ENCODE measurements around the gene DENND4A.
A peak's percentile ranks its signal among the peaks of the same experiment; 100 is the strongest.

DENND4A gene

DNA sequence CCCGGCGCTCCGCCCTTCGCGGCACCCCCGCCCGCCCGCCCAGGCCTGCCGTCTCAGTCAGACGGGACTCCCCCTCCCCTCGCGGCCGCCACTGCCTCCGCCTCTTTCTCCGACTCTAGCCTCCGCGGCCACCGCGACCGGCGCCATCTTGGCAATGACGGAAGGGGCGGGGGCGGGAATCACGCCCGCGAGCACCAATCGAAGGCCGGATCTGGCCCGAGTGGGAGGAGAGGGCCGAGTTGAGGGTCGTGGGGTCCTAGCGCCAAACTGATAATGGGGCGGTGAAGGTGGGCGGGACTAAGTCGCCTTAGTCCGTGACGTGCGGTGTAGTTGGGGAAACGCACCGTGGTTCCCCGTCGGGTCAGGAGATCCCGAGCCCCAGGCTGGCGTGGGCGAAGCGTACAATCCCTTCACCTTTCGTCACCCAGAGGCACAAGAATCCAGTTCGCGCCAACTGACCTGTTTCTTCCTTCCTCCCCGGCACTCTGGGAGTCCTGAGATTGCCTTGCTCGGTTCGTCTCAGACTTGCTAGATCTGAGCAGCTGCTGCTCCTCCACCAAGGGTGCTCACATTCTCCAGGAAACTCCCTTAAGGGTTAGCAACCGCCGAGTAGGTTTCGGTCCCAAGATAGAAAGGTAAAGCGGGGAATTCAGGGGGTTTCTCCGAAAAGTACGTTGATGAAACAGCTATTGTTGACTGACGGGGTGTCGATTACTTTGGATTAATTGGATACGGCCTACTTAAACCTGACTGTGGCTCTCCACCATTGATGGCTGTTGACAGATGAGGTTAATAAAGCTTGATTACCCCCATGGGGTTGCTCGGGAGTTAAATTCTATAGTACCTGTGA, at the start of gene DENND4A:
Gene DENND4A, minus strand, starts transcription at position 156 of the 850 bp plus-strand sequence. CDS start 35,843 bp downstream, outside the sequence.
- peak; percentile 97 for DNase-seq (ENCODE audit: low read depth)

DNA sequence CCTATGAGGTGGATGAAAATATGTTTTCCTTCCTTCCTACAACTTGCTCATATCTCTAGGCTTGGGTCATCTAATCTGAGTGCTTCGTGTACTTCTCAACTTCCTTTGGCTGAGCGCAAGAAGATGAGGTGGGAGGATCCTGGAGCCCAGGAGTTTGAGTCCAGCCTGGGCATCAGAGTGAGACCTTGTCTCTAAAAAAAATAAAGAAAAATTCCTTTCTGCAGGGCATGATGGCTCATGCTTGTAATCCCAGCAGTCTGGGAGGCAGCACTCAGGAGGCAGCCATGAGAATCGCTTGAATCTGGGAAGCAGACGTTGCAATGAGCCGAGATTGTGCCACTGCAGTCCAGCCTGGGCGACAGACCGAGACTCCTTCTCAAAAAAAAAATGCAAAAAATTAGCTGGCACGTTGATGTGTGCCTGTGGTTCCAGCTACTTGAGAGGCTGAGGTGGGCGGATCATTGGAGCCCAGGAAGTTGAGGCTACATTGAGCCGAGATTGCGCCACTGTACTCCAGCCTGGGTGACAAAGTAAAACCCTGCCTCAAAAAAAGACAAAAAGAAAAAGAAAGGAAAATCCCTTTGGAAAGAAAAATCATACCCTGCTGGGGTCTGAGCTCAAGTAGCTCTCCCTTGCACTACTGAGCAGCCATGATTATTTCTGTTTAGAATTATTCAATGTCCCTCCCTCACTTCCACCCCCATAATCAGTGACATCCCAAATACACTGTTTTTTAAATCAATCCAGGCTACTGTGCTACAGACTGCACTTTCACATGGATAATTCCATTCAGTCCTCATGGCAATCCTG, 49.2 kb upstream of the DENND4A start:
- peak; percentile 57 for DNase-seq (ENCODE audit: low read depth)

DNA sequence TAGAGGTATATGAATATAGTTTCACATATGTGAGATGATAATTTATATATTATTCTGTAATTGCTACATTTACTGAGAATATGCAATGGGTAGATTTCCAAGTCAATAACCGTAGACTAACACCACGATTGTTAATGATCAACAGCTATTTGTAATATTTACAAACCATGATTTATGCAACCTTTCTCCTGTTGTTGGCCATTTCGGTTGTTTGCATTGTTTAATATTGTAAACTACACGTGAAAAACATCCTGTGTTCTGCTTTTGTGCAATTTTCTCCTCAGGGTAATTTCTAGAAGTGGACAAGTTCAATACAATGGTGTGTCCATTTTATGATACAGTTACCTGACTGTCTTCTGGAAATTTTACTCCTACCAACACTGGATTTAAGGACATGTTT, 47.9 kb upstream of the DENND4A start:
- DNase-seq (ENCODE audit: low read depth): no peak

DNA sequence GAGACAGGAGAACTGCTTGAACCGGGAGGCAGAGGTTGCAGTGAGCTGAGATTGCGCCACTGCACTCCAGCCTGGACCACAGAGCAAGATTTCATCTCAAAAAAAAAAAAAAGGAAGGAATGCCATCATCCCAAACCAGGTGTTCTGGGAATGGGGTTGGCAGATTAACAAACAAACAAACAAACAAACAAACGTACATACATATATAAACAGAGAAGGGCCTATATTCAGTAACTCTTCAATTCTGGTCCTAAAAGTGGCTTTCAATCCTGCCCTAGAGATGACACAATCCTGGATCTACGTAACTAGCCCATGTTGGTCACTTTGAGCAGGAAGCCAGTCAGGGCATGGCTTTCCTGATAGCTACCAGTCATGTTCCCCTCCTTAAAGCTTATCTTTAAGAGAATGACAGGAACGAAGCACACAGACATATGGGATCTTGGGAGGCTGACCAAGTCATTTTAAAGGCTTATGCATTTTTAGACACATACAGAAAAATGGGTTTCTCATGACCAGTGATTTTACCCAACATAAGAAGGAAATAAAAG, 47.3 kb upstream of the DENND4A start:
- no peak for DNase-seq (ENCODE audit: low read depth)

DNA sequence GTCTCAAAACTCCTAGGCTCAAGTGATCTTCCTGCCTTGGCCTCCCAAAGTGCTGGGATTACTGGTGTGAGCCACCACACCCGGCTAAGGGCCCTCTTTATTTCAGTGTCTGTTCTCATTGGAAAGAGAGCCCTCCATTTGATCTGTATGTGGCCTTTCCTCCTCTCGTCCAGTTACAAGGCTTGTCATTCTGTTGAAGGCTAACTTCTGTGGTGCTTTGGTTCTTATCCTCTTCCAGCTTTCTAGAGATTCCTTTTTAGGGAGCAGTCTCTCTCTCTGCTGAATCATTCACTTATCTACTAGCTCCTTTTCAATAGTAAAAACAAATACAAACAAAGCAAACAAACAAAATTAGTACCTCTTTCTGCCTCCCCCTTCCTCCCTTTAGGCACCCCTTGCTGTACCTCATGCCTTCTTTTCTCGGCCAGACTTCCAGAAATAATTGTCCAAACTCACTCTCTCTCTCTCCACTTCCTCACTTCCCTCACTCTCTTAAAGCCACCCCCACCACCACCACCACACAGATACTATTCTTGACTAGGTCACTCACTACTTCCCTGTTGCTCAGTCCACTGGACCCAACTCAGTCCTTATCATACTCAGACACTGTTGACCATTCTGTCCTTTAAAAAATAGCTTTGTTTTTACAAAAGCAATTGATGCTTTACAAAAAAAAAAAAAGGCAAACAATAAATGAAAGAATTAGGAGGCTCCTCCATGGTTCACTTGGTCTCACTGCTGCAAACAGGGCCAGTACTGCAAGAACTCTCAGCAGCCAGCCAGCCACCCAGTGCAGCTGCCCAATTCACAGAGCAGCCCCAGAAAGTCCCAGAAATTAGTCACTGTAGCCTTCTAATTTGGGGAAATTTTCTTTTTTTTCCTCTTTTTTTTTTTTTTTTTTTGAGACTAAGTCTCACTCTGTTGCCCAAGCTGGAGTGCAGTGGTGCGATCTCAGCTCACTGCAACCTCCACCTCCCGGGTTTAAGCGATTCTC, 45.5 kb upstream of the DENND4A start:
- DNase-seq (ENCODE audit: low read depth): no peak

DNA sequence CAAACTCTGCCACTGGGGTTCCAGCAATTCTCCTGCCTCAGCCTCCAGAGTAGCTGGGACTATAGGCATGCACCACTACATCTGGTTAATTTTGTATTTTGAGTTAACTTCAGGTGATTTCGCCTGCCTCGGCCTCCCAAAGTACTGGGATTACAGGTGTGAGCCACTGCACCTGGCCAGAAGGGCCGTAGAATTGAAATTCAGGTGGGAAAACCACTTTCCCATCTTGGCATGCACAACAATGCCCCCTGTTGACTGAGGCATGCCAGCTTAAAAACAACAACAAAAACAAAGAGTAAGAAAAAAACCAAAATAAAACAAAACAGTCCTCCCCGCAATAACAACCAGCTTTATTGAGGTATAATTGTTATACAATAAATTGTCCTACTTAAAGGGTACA, 44.6 kb upstream of the DENND4A start:
- DNase-seq (ENCODE audit: low read depth): no peak

DNA sequence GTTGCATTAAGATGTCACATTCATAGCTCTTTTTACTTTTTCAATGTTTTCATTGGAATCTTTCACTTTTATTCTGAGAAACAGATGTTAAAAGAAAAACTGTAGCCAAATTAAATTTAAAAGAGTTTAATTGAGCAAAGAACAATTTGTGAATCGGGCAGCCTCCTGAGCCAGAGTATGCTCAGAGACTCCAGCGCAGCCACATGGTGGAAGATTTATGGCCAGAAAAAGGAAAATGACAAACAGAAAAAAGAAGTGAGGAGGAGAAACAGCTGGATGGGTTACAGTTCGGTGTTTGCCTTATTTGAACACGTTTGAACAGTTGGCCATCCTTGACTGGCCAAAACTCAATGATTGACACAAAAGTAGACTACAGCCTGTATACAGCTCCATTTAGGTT, 43.4 kb upstream of the DENND4A start:
- no peak for DNase-seq (ENCODE audit: low read depth)

DNA sequence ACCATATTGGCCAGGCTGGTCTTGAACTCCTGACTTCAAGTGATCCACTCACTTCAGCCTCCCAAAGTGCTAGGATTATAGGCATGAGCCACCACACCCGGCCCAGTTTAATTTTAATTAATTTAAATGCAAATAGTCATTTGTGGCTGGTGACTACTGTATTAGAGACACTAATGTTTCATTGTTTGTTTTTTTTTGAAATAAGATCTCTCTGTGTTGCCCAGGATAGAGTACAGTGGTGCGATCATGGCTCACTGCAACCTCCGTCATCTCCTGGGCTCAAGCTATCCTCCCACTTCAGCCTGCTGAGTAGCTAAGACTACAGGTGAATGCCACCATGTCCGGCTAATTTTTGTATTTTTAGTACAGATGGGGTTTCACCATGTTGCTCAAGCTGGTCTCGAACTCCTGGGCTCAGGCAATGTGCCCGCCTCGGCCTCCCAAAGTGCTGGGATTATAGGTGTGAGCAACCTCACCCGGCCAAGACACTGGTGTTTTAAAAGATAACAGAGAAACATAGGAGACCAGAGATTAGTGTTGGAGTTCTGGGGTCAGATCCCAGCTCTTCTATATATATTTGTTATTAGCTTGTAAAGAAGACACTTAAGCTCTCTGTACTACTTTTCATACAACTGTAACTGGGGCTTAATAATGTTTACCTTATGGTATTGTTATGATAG, 42.6 kb upstream of the DENND4A start:
- no peak for DNase-seq (ENCODE audit: low read depth)

DNA sequence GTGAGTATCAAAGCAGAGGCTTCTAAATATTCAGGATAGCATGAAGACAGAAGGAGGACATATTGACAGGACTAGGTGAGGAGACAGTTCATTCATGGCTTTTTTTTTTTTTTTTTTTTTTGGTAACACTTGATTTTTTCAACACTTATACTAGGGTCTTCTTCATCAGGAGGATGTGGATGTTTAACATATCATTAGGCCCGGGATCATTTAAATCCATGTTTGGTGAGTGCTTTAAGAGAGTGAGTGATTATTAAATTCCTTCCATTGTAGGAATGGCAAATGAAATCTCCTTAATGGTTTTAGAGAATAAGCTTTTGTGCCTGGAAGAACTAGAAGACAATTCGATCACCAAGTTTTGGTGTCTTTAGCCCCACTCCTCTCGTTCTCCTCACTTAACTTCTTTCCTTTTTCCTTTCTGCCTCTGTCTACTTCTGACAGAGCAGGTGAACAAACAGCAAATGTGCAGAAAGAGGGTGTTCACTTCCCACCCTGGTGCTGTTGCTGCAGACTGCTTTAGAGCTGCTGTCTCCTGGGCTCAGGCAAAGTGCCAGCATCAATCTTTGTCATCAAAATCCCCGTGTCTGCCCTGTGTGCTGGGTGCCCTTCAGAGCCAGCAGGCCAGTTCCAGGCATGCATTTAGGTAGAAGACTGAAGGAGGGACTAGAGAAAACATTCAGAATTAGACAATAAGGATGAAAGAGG, 41.6 kb upstream of the DENND4A start:
- no peak for DNase-seq (ENCODE audit: low read depth)

DNA sequence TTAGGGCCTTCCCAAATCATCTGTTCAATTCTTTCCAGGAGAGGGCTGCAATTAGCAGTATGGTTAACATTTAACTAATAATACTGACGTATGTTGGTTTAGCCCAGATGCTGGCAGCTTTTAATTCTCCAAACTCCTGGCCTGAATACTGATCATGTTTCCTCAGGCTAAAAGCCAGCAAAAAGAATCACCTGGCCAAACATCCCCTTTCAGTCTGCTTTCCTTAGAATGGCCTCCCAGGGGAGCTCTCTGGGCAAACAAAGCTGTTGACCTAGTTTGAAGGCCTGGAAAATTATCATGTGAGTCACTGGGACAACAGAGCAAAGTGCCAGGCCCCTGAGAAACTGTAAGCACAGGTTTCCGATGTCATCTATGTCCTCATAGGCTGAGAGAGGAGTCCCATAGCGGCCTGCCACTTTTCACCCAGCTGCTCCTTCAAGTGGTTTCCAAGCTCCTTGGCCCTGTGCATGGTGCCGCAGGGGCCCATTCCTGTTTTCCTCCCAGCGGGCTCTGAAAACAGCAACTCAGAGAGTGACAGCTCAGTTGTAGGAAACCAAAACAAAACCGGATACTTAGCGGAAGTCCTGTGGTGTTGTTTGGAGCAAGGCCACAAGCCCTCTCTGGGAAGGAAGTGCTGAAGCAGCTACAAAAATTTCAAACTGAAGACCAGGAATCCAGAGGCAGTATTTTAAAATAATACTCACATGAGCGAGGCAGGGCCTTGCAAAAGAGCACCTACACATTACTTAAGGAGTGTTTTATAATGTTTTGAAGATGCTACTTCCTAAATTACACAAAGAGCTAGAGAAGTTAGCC, 40.7 kb upstream of the DENND4A start:
- peak; percentile 79 for DNase-seq (ENCODE audit: low read depth)

DNA sequence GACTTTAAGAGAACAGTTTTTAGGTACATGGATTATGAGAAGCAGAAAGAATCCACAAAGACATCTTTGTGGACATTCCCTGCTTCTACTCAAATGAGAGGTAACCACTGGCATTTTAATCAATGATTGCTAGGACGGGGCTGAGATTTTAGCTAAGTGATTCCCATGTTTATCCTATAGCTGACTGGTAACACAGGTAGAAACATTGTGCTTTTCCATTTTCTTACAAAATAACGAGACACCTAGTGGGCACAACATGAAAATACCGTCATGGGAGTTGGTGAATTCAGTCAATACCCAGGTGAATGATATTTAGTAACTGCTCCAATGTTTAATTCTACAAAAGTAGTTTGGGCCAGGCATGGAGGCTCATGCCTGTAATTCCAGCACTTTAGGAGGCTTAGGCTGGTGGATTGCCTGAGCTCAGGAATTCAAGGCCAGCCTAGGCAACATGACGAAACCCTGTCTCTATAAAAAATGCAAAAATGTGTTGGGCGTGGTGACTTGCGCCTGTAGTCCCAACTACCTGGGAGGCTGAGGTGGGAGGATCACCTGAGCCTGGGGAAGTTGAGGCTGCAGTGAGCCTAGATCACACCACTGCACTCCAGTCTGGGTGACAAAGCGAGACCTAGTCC, 37.2 kb upstream of the DENND4A start:
- peak; percentile 47 for DNase-seq (ENCODE audit: low read depth)

DNA sequence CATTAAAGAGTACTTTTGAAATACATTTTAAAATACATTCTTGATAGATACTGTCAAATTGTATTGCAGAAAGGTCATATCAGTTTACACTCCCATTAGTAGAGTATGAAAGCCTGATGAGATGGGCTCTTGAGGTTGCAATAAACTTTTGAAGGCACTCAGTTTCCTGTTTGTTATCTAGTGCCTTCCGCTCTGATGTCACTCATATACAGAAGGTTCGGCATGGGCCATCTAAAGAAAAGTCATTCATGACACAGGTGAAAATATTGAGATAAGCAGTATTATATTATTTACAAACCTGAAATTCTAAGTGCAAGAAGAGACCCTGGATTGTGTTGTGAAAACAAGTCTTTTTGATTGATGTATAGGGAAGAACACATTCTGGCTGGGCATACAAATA, 36.5 kb upstream of the DENND4A start:
- DNase-seq (ENCODE audit: low read depth): no peak

DNA sequence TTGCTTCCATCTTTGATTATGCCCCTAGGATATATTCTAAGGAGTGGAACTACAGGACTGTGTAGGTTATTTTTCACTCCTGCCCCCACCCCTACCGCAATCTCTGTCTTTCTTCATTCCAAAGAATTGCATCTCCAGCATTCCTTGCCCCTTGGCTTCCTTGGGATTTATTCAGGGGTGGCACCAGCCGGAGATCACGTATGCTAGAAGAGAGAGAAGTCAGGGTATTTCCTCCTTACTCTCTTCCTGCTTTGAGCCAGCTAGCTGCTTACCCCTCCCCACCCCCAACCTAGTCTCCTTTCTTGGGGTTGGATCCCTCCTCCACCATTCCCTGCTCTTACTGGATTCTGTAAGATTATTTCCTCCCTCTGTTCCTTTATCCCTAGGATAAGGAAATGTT, 35.0 kb upstream of the DENND4A start:
- DNase-seq (ENCODE audit: low read depth): no peak

DNA sequence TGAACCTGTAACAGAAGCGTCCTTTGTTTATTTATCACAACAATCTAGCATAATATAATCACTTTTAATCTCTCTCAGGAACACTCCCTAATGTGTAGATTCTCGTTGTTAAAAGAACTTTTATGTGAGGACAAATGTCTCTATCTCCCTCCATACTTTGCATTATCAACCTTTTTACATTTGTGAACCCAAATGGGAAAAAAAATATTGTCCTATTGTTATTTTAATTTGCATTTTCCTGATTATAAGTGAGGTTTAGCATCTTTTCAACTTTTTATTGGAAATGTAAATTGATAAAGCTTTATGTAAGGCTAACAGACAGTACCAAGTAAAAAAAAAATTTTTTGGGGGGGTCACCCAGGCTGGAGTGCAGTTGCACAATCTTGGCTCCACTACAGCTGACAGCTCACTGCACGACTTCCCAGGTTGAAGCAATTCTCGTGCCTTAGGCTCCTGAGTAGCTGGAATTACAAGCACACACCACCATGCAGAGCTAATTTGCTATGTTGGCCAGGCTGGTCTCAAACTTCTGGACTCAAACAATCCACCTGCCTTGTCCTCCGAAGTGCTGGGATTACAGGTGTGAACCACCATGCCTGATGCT, 33.0 kb upstream of the DENND4A start:
- DNase-seq (ENCODE audit: low read depth): peak; percentile 23

DNA sequence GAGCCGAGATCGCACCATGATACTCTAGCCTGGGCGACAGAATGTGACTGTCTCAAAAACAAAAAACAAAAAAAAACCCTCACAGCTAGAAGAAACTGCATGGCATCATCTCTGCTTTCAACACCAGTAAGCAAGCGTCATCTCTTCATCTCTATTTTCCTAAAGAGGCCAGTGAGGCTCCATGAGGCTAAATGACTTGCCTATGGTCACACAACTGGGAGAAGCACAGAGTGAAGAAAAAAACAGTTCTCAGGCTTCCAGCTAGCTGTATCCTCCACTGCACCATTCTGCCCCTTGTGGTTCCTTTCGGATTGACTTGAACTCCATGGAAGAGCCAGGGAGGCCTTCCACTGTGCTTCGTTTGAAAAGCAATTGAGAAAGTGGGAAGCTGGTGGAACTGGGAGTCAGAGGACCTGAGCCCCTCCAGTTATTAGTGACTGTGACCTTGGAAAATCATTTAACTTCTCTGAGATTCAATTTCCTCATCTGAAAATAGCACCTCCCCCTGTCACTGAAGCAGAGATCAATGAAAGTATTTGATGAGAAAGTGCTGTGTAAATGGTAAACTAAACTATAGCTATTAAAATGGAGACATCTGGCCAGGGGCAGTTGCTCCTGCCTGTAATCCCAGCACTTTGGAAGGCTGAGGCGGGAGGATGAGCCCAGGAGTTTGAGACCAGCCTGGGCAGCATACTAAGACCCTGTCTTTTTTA, 32.1 kb upstream of the DENND4A start:
- peak; percentile 70 for DNase-seq (ENCODE audit: low read depth)

DNA sequence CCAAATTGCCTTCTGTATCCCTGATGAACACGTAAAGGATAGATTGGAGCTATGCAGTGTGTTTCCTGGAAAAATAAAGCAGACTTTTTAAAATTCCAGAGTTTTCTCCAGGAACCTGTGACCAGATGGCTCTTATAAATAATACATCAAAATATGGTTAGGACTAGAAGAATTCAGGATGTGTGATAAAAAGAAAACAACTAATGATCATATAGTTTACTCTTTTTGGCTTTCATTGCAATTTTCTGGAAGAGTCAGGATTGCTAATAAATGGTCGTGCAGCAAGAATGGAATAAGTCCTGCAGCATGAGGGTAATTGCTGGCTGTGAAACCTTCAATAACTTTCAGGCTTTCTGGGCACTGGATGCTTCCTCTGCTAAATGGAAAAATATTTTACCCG, 30.2 kb upstream of the DENND4A start:
- DNase-seq (ENCODE audit: low read depth): no peak

DNA sequence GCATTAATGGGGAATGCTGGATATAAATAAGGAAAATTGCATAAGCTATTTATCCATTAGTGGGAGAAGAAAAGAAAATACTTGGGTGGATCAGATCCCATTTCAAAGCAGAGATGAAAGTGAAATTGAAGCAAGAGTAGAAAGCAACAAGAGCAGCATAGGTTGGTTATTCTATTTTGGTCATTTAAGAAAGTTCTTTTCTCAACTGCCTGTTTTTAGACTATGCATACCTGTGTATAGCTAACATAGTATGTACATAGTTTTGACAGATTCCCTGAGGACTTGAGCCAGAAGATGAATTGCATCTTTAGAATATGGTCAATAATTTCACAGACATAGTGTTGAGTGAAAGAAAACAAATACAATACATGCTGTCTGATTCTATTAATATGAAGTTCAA, 29.0 kb upstream of the DENND4A start:
- no peak for DNase-seq (ENCODE audit: low read depth)

DNA sequence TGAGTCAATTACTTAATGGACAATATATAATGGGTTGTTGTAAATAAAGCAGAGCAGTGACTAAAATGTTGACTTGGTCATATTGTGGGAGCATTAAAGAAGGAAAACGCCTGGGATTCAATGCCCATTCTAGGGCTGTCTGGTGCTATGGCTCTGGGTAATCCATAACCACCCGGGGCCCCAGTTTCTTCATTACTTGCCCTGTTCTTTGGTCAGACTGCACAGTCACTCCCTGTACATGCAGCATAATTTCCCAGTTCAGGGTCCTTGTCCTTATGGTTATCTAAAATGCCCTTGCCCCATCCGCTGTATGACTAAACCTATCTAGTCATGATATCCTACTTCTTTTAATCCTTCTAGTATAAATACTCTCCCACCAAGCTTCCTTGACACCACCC, 27.5 kb upstream of the DENND4A start:
- peak; percentile 40 for DNase-seq (ENCODE audit: low read depth)
